A673 (cell line): ENCODE measurements around the gene ZBTB1. TPM values are rescaled to one million over a fixed set of nuclear protein-coding genes. Genes with fewer than 3 reads are reported as not detected.

Source experiments
- BruUV-seq: library from RNA; stranded (reverse); fragments of 400-500 nt; replicated peaks from 2 replicates; lab custom pipeline; 2021; lab: Mats Ljungman, UMichigan
- CTCF ChIA-PET: fragments of 300-600 bp; sonication (Branson Sonifier 250); formaldehyde crosslinking; loops from one replicate; lab custom pipeline; 2022; ENCODE audit warnings: antibody characterized with exemption; lab: Charles Lee
- POLR2A ChIA-PET: fragments of 300-600 bp; sonication (Branson Sonifier 250); formaldehyde crosslinking; loops from one replicate; lab custom pipeline; 2022; ENCODE audit warnings: antibody characterized with exemption; ENCODE audit not compliant: low non-redundant PET; lab: Charles Lee
- DNase-seq: peaks from one replicate; pipeline ENCODE4 v3.0.0-alpha.2; 2015; ENCODE audit warnings: low spot score
- H3K27ac ChIP-seq: fragments of 200-600 bp; sonication (generic); 2 replicates; pipeline ENCODE4 v1.5.1; 2016; ENCODE audit warnings: mixed run types, low read depth, mild to moderate bottlenecking, mixed read lengths, antibody characterized with exemption, low read length; ENCODE audit not compliant: poor library complexity, severe bottlenecking
- H3K27me3 ChIP-seq: fragments of 200-600 bp; sonication (generic); replicated peaks from 2 replicates; pipeline ENCODE4 v1.6.1; 2017; ENCODE audit warnings: mixed run types, low read depth, mild to moderate bottlenecking, mixed read lengths, antibody characterized with exemption, low read length; ENCODE audit not compliant: insufficient read depth, poor library complexity
- H3K36me3 ChIP-seq: fragments of 200-600 bp; sonication (generic); 2 replicates; pipeline ENCODE4 v1.6.1; 2016; ENCODE audit warnings: mixed run types, mild to moderate bottlenecking, mixed read lengths, antibody characterized with exemption, low read length; ENCODE audit not compliant: insufficient read depth, poor library complexity, severe bottlenecking
- H3K4me1 ChIP-seq: fragments of 200-600 bp; sonication (generic); 2 replicates; pipeline ENCODE4 v1.6.1; 2017; ENCODE audit warnings: mixed run types, mild to moderate bottlenecking, mixed read lengths, antibody characterized with exemption, low read length; ENCODE audit not compliant: insufficient read depth, poor library complexity, severe bottlenecking
- H3K4me3 ChIP-seq: fragments of 200-600 bp; sonication (generic); 2 replicates; pipeline ENCODE4 v1.5.1; 2016; ENCODE audit warnings: low read depth, mixed run types, mild to moderate bottlenecking, mixed read lengths, low read length; ENCODE audit not compliant: poor library complexity, severe bottlenecking
- H3K9me3 ChIP-seq: fragments of 200-600 bp; sonication (generic); 2 replicates; pipeline ENCODE4 v1.6.1; 2016; ENCODE audit warnings: mixed run types, low read depth, mild to moderate bottlenecking, mixed read lengths, antibody characterized with exemption, low read length; ENCODE audit not compliant: poor library complexity, severe bottlenecking
- EZH2 ChIP-seq: fragments of 200-600 bp; sonication (generic); IDR thresholded peaks from 2 replicates; pipeline ENCODE4 v1.6.1; 2017; ENCODE audit warnings: borderline replicate concordance, low read depth, mild to moderate bottlenecking, mixed read lengths, antibody characterized with exemption, low read length; ENCODE audit not compliant: poor library complexity, severe bottlenecking
- intact Hi-C: fragments of 100-400 bp; cut with micrococcal nuclease; formaldehyde crosslinking; loops from one replicate; pipeline ENCODE4 v1.10.0; 2022; ENCODE audit not compliant: unreplicated experiment
- total RNA-seq: library from RNA; stranded (reverse); gene quantifications from 2 replicates; pipeline ENCODE4 v1.2.3, GENCODE V29; 2021
- TF ChIP-seq, protein P1 (sequence below): fragments of 300-800, 200-600 bp; sonication (generic); conservative IDR thresholded peaks from 2 replicates; pipeline ENCODE4 v1.5.1; 2017; ENCODE audit warnings: low read depth, mild to moderate bottlenecking, antibody characterized with exemption, low read length, moderate library complexity, mixed read lengths

The ZBTB1 gene
- total RNA-seq, 1 experiment from 2014 or later: 37.7 TPM

DNA sequence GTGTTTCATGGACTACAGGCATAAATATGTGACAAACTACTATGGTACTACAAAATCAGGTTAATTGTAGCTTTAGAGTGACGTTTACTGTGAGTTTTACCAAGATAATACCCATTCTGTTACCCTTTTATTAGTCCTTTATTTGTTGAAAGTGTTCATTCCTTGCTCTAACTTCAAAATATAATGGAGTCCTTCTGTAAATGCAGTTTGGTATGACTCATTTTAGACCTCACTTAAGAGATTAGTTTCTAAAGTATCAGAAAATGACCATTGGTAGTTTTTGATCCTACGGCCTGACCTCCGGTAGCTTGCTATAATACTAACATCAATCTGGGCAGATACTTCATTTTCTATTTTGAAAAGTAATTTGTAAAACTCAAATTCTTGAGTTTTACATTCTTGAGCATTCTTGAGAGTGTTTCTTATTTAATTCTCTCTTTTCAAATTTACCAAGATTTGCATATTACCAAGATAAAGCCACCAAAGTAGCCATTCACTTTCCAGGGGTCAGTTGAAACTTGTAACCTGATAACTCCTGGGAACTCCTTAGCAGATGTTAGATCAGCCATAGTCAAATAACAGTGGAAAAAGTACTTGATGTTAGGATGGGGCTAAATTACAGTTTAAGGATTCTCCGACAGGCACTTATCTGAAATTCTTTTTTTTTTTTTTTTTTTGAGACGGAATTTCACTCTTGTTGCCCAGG lies 40.2 kb downstream of the ZBTB1 start:
- H3K4me3 ChIP-seq: no peak overlapping the region
- DNase-seq: no peak
- CTCF ChIA-PET: no interaction called here
- H3K4me1 ChIP-seq: no peaks in the 10 kb centered on the region
- H3K36me3 ChIP-seq: no peaks in the 10 kb centered on the region
- no peak for TF ChIP-seq EZH2
- TF ChIP-seq, protein P1, sequence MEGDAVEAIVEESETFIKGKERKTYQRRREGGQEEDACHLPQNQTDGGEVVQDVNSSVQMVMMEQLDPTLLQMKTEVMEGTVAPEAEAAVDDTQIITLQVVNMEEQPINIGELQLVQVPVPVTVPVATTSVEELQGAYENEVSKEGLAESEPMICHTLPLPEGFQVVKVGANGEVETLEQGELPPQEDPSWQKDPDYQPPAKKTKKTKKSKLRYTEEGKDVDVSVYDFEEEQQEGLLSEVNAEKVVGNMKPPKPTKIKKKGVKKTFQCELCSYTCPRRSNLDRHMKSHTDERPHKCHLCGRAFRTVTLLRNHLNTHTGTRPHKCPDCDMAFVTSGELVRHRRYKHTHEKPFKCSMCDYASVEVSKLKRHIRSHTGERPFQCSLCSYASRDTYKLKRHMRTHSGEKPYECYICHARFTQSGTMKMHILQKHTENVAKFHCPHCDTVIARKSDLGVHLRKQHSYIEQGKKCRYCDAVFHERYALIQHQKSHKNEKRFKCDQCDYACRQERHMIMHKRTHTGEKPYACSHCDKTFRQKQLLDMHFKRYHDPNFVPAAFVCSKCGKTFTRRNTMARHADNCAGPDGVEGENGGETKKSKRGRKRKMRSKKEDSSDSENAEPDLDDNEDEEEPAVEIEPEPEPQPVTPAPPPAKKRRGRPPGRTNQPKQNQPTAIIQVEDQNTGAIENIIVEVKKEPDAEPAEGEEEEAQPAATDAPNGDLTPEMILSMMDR: no peak
- H3K9me3 ChIP-seq: peaks cover 11% of the 10 kb centered on the region
- no peaks in the 10 kb centered on the region for H3K27me3 ChIP-seq
- no TSS peak for BruUV-seq
- no peak overlapping the region for H3K27ac ChIP-seq
- intact Hi-C loops: loop anchor here (10.0 kb wide), 1 partner anchor 220 kb away; no protein-coding TSS in a partner anchor
- POLR2A ChIA-PET: no interaction called here

DNA sequence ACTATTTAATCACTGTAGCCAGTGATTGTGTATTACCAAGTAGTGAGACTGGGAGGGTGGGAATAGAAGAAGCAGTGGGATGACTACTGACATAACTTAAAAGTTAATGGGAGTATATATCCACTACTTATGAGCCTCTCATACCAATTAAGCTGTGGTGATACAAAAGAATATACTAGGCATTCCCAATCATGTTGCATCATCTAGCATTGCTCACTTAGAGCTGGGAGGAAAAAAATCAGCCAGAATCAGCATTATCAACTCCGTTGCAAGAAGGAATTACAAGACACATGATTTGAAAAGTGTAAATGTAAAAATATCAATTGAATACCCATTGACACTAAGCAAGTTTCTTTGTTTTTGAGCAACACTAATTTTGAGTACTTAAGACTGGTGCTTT lies 44.4 kb downstream of the ZBTB1 start:
- intact Hi-C loops: loop anchor here (10.0 kb wide), 1 partner anchor 216 kb away; no protein-coding TSS in a partner anchor
- TF ChIP-seq, protein P1: no peak
- TF ChIP-seq EZH2: no peak
- CTCF ChIA-PET: no interaction called here
- peaks cover 4% of the 10 kb centered on the region for H3K4me1 ChIP-seq
- BruUV-seq: no TSS peak
- POLR2A ChIA-PET: no interaction called here
- H3K36me3 ChIP-seq: no peaks in the 10 kb centered on the region
- H3K27ac ChIP-seq: no peak overlapping the region
- H3K4me3 ChIP-seq: no peak overlapping the region
- no peak for DNase-seq
- no peaks in the 10 kb centered on the region for H3K27me3 ChIP-seq
- no peaks in the 10 kb centered on the region for H3K9me3 ChIP-seq

DNA sequence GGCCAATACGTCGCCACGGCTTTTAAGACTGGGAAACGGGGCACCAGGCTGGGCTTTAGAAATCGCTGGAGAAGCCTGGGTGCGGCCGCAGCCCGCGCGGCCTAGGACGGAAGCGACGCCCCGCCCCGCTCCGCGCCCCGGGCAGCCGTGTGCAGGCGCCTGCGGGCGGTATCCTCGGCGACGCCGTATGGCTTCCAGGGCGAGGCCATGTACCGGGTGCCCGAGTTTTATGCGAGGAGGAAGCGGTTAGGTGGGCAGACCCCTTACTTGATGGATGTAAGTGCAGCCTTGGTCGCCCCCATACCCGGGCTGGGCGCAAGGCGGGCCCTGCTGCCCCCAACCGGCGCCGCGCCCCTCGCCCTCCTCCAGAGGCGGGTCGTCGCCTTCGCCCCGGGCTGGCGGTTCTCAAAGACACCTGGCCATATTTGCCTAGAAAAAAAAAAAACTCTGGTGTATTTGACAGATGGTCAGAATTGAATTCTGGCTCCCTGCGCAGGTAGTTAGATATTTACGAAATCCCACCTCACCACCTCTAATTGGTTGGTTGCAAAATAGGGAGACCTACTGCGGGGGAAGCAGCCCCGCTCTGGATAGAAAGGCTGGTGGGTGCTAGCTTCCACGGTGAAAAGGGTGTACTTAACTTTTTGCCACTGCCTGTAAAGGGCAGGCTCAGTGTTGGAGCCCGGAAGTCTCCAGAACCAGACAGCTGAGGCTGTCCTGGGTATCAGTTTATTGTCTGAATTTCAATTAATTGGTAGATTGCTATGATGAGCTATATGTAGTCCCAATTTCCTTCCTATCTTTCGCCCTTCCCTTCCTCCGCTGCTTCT lies 45.4 kb downstream of the ZBTB1 start, which contains the start of gene PPP1R36:
TSS of gene PPP1R36 (plus strand) at position 171 of the 830 bp plus-strand sequence. CDS start at position 208, 37 bp downstream.
- peak within 1 kb of the TSS; percentile 33 for H3K4me3 ChIP-seq
- no peaks in the 10 kb centered on the region for H3K9me3 ChIP-seq
- BruUV-seq: no TSS peak
- POLR2A ChIA-PET: interaction anchor here (0.6 to 0.7 kb wide), 2 partner anchors 55 to 1706 kb away, joined by 3 to 6 read pairs; no protein-coding TSS in a partner anchor
- TF ChIP-seq EZH2: no peak
- TF ChIP-seq, protein P1: no peak
- H3K4me1 ChIP-seq: peaks cover 4% of the 10 kb centered on the region
- DNase-seq: peak; percentile 57
- H3K27ac ChIP-seq: no peak within 1 kb of the TSS
- CTCF ChIA-PET: no interaction called here
- no peaks in the 10 kb centered on the region for H3K36me3 ChIP-seq
- intact Hi-C loops: loop anchor here (10.0 kb wide), 1 partner anchor 215 kb away; no protein-coding TSS in a partner anchor
- no peaks in the 10 kb centered on the region for H3K27me3 ChIP-seq
